ENCODE results near the gene SCARB1. TPM values are rescaled to one million over a fixed set of nuclear protein-coding genes. Genes with fewer than 3 reads are reported as not detected.
A peak's percentile ranks its signal among the peaks of the same experiment; 100 is the strongest.

SCARB1 gene
- total RNA-seq, 1 experiment from 2014 or later = 68.3 TPM

DNA sequence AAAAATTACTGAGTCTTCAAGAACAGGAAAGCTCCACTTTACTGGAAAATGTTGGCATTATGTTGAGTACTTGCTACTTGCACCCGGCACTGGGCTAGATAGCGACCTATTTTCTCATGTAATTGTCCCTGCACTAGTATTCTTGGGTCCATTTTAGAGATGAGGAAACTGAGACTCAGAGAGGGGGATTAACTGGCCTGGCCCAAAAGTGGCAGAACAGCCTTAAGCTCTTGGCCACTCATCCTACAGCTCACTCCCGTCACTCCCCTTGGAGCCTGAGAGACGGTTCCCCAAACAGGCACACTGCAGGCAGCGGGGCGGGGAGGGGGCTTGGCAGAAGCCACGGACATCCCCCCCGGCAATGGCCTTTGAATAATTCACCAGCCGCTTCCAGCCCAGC is 113.9 kb downstream of the SCARB1 start:
- POLR2A ChIA-PET = interaction anchor here (0.7 kb wide), 1 partner anchor 592 kb away, joined by 6 read pairs; no protein-coding TSS in a partner anchor
- Mint-ChIP-seq H3K9me3 (peaks cover 12% of the 10 kb centered on the region), H3K4me1 (peaks cover 28% of the 10 kb centered on the region), H3K27me3 (ENCODE audit: low read depth) (no peaks in the 10 kb centered on the region; the same call in none of the 2 replicates), H3K36me3 (peaks cover 13% of the 10 kb centered on the region), H3K4me3 (no peak overlapping the region), H3K27ac (no peak overlapping the region)
- TF ChIP-seq NR2C2 (CRISPR knock-in tag; IDR thresholded peaks at IDR 0.05) = no peak
- no peak for TF ChIP-seq USF1 (CRISPR knock-in tag; IDR thresholded peaks at IDR 0.05)
- TF ChIP-seq ESRRA (CRISPR knock-in tag; IDR thresholded peaks at IDR 0.05; ENCODE audit: borderline replicate concordance) = no peak
- TF ChIP-seq, protein P1, sequence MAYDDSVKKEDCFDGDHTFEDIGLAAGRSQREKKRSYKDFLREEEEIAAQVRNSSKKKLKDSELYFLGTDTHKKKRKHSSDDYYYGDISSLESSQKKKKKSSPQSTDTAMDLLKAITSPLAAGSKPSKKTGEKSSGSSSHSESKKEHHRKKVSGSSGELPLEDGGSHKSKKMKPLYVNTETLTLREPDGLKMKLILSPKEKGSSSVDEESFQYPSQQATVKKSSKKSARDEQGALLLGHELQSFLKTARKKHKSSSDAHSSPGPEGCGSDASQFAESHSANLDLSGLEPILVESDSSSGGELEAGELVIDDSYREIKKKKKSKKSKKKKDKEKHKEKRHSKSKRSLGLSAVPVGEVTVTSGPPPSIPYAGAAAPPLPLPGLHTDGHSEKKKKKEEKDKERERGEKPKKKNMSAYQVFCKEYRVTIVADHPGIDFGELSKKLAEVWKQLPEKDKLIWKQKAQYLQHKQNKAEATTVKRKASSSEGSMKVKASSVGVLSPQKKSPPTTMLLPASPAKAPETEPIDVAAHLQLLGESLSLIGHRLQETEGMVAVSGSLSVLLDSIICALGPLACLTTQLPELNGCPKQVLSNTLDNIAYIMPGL (CRISPR knock-in tag; IDR thresholded peaks at IDR 0.05) = no peak
- TF ChIP-seq NFYB (CRISPR knock-in tag; conservative IDR thresholded peaks at IDR 0.05; ENCODE audit: low read depth) = no peak
- no peak for TF ChIP-seq ELF4 (CRISPR knock-in tag; IDR thresholded peaks at IDR 0.05; ENCODE audit: low read depth)
- TF ChIP-seq, protein P2, sequence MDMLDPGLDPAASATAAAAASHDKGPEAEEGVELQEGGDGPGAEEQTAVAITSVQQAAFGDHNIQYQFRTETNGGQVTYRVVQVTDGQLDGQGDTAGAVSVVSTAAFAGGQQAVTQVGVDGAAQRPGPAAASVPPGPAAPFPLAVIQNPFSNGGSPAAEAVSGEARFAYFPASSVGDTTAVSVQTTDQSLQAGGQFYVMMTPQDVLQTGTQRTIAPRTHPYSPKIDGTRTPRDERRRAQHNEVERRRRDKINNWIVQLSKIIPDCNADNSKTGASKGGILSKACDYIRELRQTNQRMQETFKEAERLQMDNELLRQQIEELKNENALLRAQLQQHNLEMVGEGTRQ (CRISPR knock-in tag; IDR thresholded peaks at IDR 0.05) = no peak
- DNase-seq (ENCODE audit: low spot score) = no peak
- no peak for ATAC-seq
- CTCF ChIA-PET = interaction anchor here (0.6 to 1.7 kb wide), 4 partner anchors 15 to 1147 kb away, joined by 3 to 5 read pairs (median 4); no protein-coding TSS in a partner anchor

DNA sequence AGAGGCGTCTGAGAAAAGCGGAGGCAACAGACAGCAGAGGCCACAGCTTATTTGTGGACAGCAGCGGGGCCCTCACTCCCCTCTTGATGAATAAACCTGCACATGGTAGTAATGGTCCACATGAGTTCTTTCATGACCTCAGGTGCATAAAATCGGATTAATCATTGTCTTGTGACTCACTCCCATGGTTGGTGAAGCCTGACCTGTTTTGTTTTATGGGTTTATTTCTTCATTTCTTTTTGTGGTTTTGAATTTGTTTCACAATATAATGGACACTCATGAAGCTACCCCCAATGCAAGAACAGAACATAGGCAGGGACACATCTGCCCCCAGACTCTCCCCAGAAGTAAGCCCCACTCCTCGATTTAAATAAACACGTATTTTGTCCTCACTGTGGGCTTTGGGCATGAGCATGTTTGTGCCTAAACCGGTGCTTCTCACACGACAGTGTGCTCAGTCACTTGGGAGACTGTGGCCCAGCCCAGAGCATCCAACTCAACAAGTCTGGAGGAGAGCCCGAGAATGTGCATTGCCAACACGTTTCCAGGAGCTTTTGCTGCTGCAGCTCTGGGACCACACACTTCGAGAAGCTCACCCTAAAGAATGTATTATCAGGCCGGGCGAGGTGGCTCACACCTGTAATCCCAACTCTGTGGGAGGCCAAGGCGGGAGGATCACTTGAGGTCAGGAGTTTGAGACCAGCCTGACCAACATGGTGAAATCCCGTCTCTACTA is 116.1 kb downstream of the SCARB1 start:
- Mint-ChIP-seq H3K4me1 (peaks cover 28% of the 10 kb centered on the region), H3K27me3 (ENCODE audit: low read depth) (no peaks in the 10 kb centered on the region; the same call in none of the 2 replicates), H3K9me3 (peaks cover 1% of the 10 kb centered on the region), H3K36me3 (peaks cover 1% of the 10 kb centered on the region), H3K4me3 (no peak overlapping the region), H3K27ac (peak overlapping the region; percentile 57; the same call in 1 of the 2 replicates)
- ATAC-seq (no peak), DNase-seq (ENCODE audit: low spot score) (no peak)
- POLR2A ChIA-PET = no interaction called here
- CTCF ChIA-PET = interaction anchor here (1.7 kb wide), 1 partner anchor 13 kb away, joined by 5 read pairs; no protein-coding TSS in a partner anchor
- TF ChIP-seq NR1H2 (CRISPR knock-in tag; IDR thresholded peaks at IDR 0.05) (no peak), AFF4 (CRISPR knock-in tag; IDR thresholded peaks at IDR 0.05; ENCODE audit: borderline replicate concordance) (no peak), FOXK1 (CRISPR knock-in tag; IDR thresholded peaks at IDR 0.05) (no peak), SOX15 (CRISPR knock-in tag; IDR thresholded peaks at IDR 0.05) (no peak), JUN (CRISPR knock-in tag; IDR thresholded peaks at IDR 0.05) (no peak), CREB1 (CRISPR knock-in tag; IDR thresholded peaks at IDR 0.05) (no peak), ZNF423 (CRISPR knock-in tag; IDR thresholded peaks at IDR 0.05) (no peak), NFATC4 (CRISPR knock-in tag; IDR thresholded peaks at IDR 0.05) (no peak), FOXP4 (CRISPR knock-in tag; IDR thresholded peaks at IDR 0.05) (no peak), GTF2I (CRISPR knock-in tag; conservative IDR thresholded peaks at IDR 0.05) (no peak)
- TF ChIP-seq, protein P3, sequence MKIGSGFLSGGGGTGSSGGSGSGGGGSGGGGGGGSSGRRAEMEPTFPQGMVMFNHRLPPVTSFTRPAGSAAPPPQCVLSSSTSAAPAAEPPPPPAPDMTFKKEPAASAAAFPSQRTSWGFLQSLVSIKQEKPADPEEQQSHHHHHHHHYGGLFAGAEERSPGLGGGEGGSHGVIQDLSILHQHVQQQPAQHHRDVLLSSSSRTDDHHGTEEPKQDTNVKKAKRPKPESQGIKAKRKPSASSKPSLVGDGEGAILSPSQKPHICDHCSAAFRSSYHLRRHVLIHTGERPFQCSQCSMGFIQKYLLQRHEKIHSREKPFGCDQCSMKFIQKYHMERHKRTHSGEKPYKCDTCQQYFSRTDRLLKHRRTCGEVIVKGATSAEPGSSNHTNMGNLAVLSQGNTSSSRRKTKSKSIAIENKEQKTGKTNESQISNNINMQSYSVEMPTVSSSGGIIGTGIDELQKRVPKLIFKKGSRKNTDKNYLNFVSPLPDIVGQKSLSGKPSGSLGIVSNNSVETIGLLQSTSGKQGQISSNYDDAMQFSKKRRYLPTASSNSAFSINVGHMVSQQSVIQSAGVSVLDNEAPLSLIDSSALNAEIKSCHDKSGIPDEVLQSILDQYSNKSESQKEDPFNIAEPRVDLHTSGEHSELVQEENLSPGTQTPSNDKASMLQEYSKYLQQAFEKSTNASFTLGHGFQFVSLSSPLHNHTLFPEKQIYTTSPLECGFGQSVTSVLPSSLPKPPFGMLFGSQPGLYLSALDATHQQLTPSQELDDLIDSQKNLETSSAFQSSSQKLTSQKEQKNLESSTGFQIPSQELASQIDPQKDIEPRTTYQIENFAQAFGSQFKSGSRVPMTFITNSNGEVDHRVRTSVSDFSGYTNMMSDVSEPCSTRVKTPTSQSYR (CRISPR knock-in tag; IDR thresholded peaks at IDR 0.05) = no peak
- TF ChIP-seq, protein P4, sequence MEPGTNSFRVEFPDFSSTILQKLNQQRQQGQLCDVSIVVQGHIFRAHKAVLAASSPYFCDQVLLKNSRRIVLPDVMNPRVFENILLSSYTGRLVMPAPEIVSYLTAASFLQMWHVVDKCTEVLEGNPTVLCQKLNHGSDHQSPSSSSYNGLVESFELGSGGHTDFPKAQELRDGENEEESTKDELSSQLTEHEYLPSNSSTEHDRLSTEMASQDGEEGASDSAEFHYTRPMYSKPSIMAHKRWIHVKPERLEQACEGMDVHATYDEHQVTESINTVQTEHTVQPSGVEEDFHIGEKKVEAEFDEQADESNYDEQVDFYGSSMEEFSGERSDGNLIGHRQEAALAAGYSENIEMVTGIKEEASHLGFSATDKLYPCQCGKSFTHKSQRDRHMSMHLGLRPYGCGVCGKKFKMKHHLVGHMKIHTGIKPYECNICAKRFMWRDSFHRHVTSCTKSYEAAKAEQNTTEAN (CRISPR knock-in tag; IDR thresholded peaks at IDR 0.05) = no peak

All from WTC11 (cell line).